GM21515 (cell line): ENCODE measurements around the gene FER.
A peak's percentile ranks its signal among the peaks of the same experiment; 100 is the strongest.
"Not testable (repeated sequence)": the region's sequence is repeated elsewhere in the genome, so short reads cannot be mapped to it uniquely, and the experiment has no call there.

Experiments used
- ATAC-seq: cut with Tn5 transposase; IDR thresholded peaks from one replicate; pipeline ENCODE4 v1.9.1; 2021; ENCODE audit not compliant: unreplicated experiment

FER gene

DNA sequence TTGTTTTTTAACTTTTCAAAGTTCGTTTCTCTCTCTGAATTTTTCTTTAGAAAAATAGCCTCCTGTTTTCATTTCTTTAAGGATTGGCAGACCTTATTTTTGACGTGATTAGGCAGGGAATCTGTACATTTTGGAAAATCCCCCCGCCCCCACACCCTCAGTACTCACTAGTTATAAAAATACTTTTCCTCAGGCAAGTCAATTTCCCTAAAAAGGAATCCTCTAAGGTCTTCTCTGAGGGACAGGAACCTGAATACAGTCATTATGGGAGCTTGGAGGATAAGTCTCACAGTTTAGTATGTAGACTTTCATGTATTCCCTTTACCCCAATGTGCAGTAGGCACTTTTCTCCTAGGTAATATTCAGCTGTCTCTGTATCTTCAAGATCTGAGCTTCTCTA lies 3.9 kb upstream of the FER start:
- no peak for ATAC-seq

DNA sequence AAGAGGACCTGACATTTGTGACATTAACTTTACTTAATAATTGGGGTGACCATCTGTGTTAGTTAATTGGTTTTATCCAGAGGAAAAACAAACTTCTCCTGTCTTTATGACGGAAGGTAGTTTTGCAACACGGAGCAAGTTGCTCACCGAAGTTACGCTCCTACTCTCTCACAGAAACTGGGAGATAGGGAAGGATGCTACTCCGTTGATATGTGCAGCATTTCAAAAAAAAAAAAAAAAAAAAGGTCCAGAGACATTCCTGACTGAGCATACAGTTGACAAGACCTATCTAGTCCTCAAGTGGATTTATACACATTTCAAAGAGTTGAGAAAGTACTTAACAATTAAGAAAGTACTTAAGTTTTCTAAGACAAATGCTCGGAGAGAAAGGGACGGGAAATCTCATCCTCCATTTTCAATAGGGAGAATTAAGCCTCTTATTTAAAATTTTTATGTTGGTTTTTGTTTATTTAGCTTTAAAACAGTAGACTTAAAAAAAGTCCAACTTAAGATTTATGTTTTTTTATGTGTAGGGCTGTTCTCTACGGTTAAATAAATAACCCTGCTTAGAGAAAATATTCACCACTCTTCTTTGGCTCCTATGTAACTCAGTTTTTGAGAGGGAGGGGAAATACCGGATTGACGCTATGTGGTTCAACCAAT lies 455 bp upstream of the FER start:
- ATAC-seq = no peak

GRCh38 chr5:108748401-108749127 lies 867 bp downstream of the FER start:
- peak; percentile 94 for ATAC-seq

- ATAC-seq = peak; percentile 38
These were observed 1.6 kb downstream of the FER start for GRCh38 chr5:108749128-108749861.

DNA sequence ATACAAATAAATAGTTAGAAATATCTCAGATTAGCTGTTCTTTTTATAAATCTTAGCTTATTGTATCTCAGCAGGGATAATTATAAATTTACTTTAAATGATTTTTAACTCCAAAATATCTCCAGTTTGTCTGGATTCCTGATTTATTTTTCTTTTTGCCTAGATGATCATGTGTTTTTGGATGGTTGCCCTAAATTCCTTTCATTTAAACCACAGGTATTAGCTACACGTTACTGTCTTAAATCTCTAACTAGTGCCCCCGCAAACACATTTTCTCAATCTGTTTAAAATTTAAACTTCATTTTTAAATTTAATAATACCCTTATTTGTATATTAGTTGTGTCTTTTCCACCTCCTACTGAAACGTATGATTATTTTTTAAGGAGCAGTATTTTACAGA lies 5.6 kb downstream of the FER start:
- no peak for ATAC-seq

DNA sequence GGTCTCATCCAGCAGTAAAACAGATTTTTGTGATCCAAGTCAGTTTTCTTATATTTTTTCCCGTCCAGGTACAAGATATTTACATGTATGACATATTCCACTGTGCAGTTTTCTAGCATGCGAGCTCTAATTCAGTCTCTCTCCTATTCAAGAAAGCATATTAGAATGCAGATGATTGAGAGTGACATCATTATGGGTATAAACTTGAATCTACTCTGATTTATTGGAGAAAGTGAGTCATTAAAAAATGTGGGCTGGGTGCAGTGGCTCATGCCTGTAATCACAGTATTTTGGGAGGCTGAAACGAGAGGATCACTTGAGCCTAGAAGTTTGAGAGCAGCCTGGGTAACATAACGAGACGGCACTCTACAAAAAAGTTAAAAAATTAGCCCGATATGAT lies 6.2 kb downstream of the FER start:
- ATAC-seq = no peak

DNA sequence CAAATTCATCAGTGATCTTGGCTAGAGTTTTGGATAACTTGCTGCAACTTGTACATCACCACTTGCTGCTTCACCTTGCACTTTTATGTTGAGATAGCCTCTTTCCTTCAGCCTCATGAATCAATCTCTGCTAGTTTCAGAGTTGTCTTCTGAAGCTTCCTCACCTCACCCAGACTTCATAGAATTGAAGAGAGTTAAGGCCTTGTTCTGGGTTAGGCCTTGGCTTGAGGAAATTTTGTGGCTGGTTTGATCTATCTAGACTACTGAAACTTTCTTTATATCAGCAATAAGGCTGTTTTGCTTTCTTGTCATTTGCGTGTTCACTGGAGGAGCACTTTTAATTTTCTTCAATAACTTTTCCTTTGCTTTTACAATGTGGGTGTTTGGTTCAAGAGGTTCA lies 12.8 kb downstream of the FER start:
- no peak for ATAC-seq

DNA sequence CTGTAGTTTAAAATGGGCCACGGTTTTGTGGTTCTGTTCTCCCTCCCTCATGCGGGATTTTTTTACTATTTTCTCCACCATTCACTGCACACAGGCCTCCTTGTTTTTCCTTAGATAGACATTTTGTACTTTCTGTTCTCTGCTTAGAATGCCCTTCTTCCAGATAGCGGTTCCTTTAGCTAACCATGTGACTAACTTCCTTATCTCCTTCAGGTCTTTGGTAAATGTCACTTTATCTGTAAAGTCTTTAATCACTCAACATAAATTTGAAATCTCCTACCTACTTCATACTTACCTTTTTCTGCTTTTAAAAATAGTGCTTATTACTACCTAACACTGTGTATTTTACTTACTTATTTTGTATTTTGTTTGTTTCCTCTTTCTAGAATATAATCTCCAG lies 15.0 kb downstream of the FER start:
- no peak for ATAC-seq

DNA sequence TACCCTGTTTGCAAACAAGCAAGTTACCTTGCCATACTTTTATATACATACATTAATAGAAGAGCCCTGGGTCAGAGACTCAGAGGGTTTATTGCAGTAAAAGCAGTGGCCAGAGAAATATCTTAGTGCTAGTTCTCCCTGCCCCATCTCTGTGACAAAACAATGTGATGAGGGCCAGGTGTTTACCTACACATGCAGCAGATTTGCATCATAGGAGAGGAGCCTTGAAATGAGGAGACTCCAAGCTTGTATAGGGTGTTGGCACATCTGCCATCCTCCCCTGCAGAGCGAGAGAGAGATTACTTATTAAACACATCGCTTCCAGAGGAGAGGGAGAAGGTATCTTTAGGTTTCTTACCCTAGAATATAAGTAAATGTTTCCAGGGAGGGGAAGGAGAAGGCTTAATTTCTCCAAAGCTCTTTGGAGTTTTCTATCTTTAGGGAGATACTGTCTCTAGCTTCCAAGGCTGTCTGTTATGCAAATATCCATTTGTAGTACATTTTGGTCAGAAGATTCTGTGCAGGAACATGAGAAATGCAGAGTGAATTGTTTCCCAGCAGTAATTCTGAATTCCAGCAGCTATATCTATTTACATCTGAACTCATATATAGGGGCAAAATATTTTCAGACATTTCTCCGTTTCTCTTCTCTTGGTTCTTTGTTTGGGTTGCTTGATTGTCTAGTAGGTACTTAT lies 15.7 kb downstream of the FER start:
- no peak for ATAC-seq

GRCh38 chr5:108765647-108766046 lies 17.9 kb downstream of the FER start:
- no peak for ATAC-seq

- ATAC-seq = not testable (repeated sequence)
These were observed 19.2 kb downstream of the FER start for GRCh38 chr5:108766916-108767315.

GRCh38 chr5:108769352-108769751 lies 21.7 kb downstream of the FER start:
- ATAC-seq = no peak

- ATAC-seq = no peak
These were observed 24.9 kb downstream of the FER start for GRCh38 chr5:108772626-108773025.

GRCh38 chr5:108773330-108773729 lies 25.6 kb downstream of the FER start:
- ATAC-seq = no peak

DNA sequence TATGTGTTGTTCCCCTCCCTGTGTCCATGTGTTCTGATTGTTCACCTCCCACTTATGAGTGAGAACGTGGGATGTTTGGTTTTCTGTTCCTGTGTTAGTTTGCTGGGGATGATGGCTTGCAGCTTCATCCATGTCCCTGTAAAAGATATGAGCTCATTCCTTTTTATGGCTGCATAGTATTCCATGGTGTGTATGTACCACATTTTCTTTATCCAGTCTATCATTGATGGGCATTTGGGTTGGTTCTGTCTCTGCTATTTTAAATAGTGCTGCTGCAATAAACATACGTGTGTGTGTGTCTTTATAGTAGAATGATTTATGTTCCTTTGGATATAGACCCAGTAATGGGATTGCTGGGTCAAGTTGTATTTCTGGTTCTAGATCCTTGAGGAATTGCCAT lies 26.4 kb downstream of the FER start:
- not testable (repeated sequence) for ATAC-seq

GRCh38 chr5:108777582-108777981 lies 29.9 kb downstream of the FER start:
- not testable (repeated sequence) for ATAC-seq

DNA sequence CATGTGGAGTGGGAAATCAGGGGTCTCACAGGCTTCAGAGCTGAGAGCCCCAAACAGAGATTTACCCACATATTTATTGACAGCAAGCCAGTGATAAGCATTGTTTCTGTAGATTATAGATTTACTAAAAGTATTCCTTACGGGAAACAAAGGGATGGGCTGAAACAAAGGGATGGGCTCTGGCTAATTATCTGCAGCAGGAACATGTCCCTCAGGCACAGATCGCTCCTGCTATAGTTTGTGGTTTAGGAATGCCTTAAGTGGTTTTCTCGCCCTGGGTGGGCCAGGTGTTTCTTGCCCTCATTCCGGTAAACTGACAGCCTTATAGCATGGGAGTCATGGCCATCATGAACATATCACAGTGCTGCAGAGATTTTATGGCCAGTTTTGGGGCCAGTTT lies 36.9 kb downstream of the FER start:
- ATAC-seq = not testable (repeated sequence)

GRCh38 chr5:108786806-108787483 lies 39.2 kb downstream of the FER start:
- no peak for ATAC-seq

GRCh38 chr5:108788142-108788541 lies 40.4 kb downstream of the FER start:
- no peak for ATAC-seq

DNA sequence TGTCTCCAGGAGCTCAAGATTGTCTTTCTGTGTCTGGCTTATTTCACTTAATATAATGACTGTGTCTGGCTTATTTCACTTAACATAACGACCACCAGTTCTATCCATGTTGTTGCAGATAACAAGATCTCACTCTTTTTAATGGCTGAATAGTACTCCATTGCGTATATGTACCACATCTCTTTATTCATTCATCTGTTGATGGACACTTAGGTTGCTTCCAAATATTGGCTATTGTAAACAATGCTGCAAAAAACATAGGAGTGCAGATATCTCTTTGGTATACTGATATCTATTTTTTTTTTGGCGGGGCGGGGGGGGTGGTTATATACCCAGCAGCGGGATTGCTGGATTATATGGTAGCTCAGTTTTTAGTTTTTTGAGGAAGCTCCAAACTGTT lies 45.5 kb downstream of the FER start:
- no peak for ATAC-seq

- ATAC-seq = not testable (repeated sequence)
These were observed 46.7 kb downstream of the FER start for GRCh38 chr5:108794349-108794748.
